HAP-1 (cell line): ENCODE results near the gene METTL15.
"Not testable (repeated sequence)": the region's sequence is repeated elsewhere in the genome, so short reads cannot be mapped to it uniquely, and the experiment has no call there.

ENCODE experiments used
- DNase-seq, 2 experiments: peaks; one replicate each; pipeline ENCODE4 v3.0.0-alpha.2; 2016 to 2020; ENCODE audit warnings: low spot score in 2 of 2
- H3K27me3 ChIP-seq: fragments of 250-450 bp; sonication (Bioruptor Pico); 2 replicates; pipeline ENCODE4 v1.5.1; 2020; ENCODE audit warnings: low read depth, mild to moderate bottlenecking, moderate library complexity
- H3K36me3 ChIP-seq: fragments of 250-450 bp; sonication (Bioruptor Pico); replicated peaks from 2 replicates; pipeline ENCODE4 v1.5.1; 2020; ENCODE audit warnings: mild to moderate bottlenecking
- H3K4me1 ChIP-seq: fragments of 250-450 bp; sonication (Bioruptor Pico); 2 replicates; pipeline ENCODE4 v1.5.1; 2020; ENCODE audit warnings: mild to moderate bottlenecking
- H3K4me3 ChIP-seq: fragments of 250-450 bp; sonication (Bioruptor Pico); 2 replicates; pipeline ENCODE4 v1.5.1; 2020; ENCODE audit warnings: mild to moderate bottlenecking, moderate library complexity
- H3K9me3 ChIP-seq: fragments of 250-450 bp; sonication (Bioruptor Pico); 2 replicates; pipeline ENCODE4 v1.5.1; 2020; ENCODE audit warnings: mild to moderate bottlenecking, moderate library complexity
- in situ Hi-C: fragments of 300-500 bp; cut with MboI; formaldehyde crosslinking; loops from 3 replicates; pipeline ENCODE4 v1.14.3; 2020; ENCODE audit warnings: low sequenced_read_pairs, inconsistent platforms, mixed read lengths

Gene METTL15

DNA sequence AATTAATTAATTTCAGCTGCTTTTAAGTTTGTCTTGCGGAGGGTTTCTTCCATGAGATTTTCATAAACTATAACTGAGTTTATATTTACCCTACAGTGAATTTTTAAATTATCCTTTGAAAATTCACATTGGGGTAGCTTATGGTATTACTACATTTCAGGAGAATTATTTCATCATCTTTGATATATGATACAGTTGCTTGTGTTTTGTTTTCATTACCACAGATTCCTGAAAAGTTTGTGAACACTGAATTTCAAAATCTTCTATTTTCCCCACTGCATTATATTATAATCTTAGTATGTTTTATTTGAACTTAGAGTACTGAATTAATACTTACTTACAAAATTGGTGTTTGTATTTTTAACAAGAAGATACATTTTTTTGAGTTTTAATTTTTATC is 24.4 kb downstream of the METTL15 start:
- in situ Hi-C loops = no loop called here
- no peaks in the 10 kb centered on the region for H3K27me3 ChIP-seq
- DNase-seq = no peak
- no peak overlapping the region for H3K4me3 ChIP-seq
- no peaks in the 10 kb centered on the region for H3K4me1 ChIP-seq
- H3K9me3 ChIP-seq = no peaks in the 10 kb centered on the region
- H3K36me3 ChIP-seq = no peaks in the 10 kb centered on the region; the same call in 1 of the 2 replicates

DNA sequence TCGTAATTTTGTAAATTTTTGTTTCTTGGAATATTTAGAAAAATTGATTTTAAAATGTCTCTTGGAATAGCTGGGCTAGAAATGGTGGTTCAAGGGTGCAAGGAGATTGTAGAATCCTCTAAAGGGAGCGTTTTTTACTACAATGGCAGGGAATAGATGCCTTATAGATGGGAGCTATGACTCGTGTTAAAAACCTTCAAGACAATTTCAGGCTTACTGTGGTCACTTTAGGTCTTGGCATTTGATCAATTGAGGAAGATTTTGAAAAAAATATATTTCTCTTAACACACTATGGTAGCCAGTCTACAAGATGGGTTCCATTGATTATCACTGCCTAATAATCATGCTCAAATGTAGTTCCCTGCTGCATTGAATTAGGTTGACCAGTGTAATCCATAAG is 25.0 kb downstream of the METTL15 start:
- Histone ChIP-seq H3K4me3 (no peak overlapping the region), H3K36me3 (no peaks in the 10 kb centered on the region; the same call in 1 of the 2 replicates), H3K9me3 (0 out of 2 replicates have a peak, but pooled peaks cover 2% of the 10 kb centered on the region), H3K4me1 (no peaks in the 10 kb centered on the region), H3K27me3 (no peaks in the 10 kb centered on the region)
- in situ Hi-C loops = no loop called here
- no peak for DNase-seq

DNA sequence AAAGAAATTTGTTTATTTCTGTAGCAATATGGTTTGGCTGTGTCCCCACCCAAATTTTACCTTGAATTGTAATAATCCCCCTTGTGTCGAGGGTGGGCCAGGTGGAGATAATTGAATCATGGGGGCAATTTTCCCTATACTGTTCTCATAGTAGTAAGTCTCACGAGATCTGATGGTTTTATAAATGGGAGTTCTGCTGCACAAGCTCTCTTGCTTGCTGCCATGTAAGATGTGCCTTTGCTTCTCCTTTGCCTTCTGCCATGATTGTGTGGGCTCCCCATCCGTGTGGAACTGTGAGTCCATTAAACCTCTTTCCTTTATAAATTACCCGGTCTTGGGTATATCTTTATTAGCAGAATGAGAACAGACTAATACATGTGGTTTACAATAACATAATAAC is 28.0 kb downstream of the METTL15 start:
- in situ Hi-C loops, H3K36me3 ChIP-seq: not testable (repeated sequence)
- H3K9me3 ChIP-seq = peaks cover 12% of the 10 kb centered on the region; the same call in 1 of the 2 replicates

DNA sequence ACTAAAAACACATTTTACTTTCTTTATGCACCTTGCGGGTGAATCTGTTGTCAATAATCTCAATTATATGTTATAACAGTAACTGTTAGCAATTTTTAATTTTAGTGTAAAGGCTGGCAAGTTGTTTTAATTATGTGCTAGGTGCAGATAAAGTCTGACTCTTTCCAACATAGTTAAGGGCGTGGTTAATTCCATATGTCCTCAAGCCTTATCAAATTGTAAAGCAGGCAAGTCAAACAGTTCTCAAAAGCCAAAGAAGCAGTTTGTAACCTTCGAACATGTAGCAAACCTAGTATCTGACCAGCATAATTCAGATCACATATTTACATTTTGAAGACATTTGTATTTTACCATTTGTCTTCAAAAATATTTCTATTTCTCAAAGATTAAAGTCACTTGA is 29.2 kb downstream of the METTL15 start:
- no peak for DNase-seq
- Histone ChIP-seq H3K4me3 (no peak overlapping the region), H3K9me3 (peaks cover 12% of the 10 kb centered on the region; the same call in 1 of the 2 replicates), H3K36me3 (no peaks in the 10 kb centered on the region; the same call in 1 of the 2 replicates), H3K4me1 (peaks cover 13% of the 10 kb centered on the region), H3K27me3 (no peaks in the 10 kb centered on the region)
- in situ Hi-C loops = no loop called here

More for the DNA sequence above, 28.0 kb downstream of the METTL15 start:
- peaks cover 13% of the 10 kb centered on the region for H3K4me1 ChIP-seq
- H3K4me3 ChIP-seq, H3K27me3 ChIP-seq, DNase-seq: not testable (repeated sequence)

DNA sequence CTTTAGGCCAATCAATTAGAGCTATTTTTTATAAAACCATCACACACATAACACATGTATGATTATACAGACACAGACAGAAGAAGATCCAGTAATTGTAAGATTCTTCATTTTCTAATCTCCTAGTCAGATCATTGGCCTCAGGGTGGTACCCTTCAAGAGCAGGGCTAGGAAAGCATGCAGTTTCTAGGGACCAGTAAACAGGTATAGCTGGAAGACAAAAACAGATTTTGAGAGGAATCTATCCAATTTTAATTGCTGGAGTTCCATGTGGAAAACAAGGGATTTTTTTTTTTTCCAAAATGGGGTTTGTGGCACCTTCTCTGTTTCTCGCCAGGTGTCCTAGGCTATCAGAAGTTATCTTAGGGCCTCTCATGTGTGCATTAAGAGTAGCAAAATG is 29.6 kb downstream of the METTL15 start:
- no peak for DNase-seq
- Histone ChIP-seq H3K9me3 (peaks cover 12% of the 10 kb centered on the region; the same call in 1 of the 2 replicates), H3K27me3 (no peaks in the 10 kb centered on the region), H3K36me3 (no peaks in the 10 kb centered on the region; the same call in 1 of the 2 replicates), H3K4me1 (peaks cover 13% of the 10 kb centered on the region), H3K4me3 (no peak overlapping the region)
- in situ Hi-C loops = no loop called here

DNA sequence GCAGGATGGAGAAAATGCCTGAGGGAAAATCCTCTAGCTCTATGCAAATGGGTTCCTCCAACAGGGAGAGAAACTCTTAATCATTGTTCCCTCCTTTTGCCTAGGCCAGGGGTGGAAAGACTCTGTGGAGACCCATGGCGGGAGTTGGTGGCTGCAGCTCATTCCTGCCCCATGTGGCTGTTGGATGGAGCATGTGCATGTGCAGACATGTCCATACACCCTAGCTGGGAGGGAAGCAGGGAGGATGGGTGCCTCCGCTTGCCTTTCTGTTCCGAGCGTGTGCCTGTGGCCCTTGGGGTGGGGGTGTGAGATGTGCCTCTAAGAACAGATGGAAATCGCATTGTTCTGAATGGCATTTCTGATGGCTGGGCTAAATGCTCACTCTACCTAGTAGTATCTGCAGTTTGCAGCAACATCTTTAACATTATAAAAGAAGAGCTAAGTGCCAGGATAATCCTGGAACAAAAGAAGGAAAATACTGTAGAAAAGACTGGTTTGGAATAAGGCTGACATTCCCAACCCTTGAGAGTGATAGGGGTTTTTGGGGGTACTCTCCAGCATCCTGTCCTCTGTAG is 31.7 kb downstream of the METTL15 start:
- Histone ChIP-seq H3K9me3 (peaks cover 12% of the 10 kb centered on the region; the same call in 1 of the 2 replicates), H3K4me1 (peaks cover 13% of the 10 kb centered on the region), H3K27me3 (no peaks in the 10 kb centered on the region), H3K4me3 (no peak overlapping the region), H3K36me3 (no peaks in the 10 kb centered on the region; the same call in 1 of the 2 replicates)
- in situ Hi-C loops = no loop called here
- DNase-seq = peak; percentile 82 to 85

DNA sequence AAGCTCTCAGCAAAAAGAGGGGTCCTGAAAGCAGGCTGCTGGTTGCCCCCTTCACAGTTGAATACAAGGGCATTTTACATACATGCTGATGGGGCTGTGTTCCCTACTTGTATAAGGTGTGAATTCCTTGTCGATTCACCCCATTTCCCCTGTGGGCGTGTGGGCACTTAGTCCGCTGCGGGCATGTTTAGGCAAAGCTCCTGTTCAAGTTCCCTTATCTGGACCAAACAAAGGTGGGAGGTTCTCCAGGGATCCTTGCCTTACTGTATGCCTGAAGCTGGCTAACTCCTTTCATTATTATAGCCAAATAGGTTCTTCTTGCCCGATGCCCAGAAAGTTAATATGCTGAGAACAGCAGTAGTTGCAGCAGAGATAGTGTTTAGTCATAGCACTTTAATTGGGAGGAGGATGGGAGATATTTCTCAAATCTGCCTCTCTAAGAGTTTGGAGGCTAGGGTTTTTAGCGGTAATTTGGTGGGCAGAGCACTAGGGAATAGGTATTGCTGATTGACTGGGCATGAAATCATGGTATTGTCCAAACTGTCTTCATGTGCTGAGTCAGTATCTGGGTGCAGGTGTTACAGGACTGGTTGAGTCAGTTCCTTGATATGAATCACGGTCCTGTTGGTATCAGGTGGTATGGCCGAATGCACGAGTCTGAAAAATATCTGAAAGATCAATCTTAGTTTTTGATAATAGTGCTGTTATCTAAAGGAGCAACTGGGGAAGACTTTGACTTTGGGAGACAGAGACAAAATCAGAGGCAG is 32.7 kb downstream of the METTL15 start:
- no peak overlapping the region for H3K4me3 ChIP-seq
- no peaks in the 10 kb centered on the region for H3K27me3 ChIP-seq
- peaks cover 13% of the 10 kb centered on the region for H3K4me1 ChIP-seq
- H3K9me3 ChIP-seq = peaks cover 12% of the 10 kb centered on the region; the same call in 1 of the 2 replicates
- in situ Hi-C loops = no loop called here
- no peaks in the 10 kb centered on the region; the same call in 1 of the 2 replicates for H3K36me3 ChIP-seq
- DNase-seq = no peak

DNA sequence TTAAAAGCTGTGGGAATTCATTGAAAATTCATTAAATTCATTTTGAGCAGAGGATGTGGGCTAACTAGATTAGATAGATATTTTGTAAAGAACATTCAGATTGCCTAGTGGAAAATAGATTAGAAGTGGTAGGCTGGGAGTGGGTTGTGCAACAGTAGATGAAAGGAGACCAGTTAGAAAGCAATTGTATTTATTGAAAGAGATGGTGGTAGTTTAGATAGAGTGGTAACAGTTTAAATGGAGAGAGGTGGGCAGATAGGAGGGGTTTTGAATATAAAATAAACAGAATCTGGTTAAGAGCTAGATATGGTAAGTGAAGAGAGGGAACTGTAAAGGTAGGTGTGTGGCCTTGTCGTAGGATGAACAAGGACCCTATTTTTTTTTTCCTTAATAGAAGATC is 34.5 kb downstream of the METTL15 start:
- Histone ChIP-seq H3K4me3 (no peak overlapping the region), H3K4me1 (peaks cover 13% of the 10 kb centered on the region), H3K36me3 (no peaks in the 10 kb centered on the region), H3K9me3 (peaks cover 12% of the 10 kb centered on the region; the same call in 1 of the 2 replicates), H3K27me3 (no peaks in the 10 kb centered on the region)
- in situ Hi-C loops = no loop called here
- DNase-seq = no peak

DNA sequence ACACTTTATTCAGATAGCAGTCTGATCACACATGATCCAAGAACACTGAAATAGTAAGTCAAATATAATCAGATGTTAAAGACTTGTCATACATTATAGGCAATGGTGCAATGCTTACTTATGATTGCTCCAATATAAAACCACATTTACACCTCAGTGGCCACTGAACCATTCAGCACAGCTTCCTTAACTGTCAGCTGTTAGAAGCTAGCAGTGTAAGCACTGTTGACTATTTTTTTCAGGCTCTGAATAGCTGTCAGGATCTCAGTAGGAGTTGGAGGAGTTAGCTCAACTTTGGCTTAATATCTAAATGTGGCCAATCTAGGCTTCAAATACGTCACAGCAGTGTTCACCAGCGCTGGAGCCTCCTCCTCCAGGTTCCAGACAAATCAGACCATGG is 36.6 kb downstream of the METTL15 start:
- peaks cover 5% of the 10 kb centered on the region for H3K4me1 ChIP-seq
- DNase-seq = no peak
- no peaks in the 10 kb centered on the region for H3K27me3 ChIP-seq
- peaks cover 8% of the 10 kb centered on the region; the same call in 1 of the 2 replicates for H3K9me3 ChIP-seq
- no peaks in the 10 kb centered on the region for H3K36me3 ChIP-seq
- in situ Hi-C loops = no loop called here
- H3K4me3 ChIP-seq = no peak overlapping the region

DNA sequence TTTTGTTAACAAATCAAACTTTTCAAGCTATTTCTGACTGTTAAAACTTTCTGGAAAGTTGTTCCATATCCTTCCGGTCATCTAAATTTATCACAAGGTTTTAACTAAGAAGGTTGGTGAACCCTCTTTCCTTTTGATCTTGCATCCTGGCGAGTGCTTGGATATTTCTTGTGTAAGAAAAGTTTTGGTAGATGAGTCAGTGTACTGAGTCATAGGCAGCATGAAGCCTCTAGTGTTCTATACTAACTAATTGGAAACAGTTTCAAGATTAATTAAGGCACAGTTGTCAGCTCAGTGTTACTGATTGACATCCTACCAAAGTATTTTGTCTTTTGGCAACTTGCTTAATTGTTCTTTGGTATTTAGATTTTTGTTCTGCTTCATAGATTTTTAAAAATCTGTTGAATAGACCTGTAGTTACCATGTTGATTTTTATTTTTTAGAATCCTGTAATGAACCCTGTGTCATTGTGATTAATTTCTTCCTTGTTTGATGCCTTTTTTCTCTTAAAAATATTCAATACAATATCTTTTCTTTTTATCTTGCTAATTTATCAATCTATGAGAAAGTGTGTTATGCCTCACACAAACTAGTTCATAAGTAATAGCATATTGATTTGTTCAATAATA is 38.0 kb downstream of the METTL15 start:
- Histone ChIP-seq H3K27me3 (no peaks in the 10 kb centered on the region), H3K36me3 (no peaks in the 10 kb centered on the region), H3K4me1 (no peaks in the 10 kb centered on the region), H3K9me3 (no peaks in the 10 kb centered on the region), H3K4me3 (no peak overlapping the region)
- in situ Hi-C loops = no loop called here
- no peak for DNase-seq

DNA sequence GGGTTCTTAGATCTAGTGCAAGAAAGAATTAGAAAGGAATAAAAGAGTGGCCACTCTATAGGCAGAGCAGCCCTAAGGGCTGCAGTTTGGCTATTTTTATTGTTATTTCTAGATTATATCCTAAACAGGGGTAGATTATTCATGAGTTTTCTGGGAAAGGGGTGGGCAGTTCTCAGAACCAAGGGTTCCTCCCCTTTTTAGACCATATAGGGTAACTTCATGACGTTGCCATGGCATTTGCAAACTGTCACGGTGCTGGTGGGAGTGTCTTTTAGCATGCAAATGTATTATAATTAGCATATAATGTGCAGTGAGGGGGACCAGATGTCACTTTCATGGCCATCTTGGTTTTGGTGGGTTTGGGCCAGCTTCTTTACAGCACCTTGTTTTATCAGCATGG is 44.6 kb downstream of the METTL15 start:
- in situ Hi-C loops = no loop called here
- Histone ChIP-seq H3K9me3 (no peaks in the 10 kb centered on the region), H3K4me3 (no peak overlapping the region), H3K36me3 (no peaks in the 10 kb centered on the region; the same call in 1 of the 2 replicates), H3K27me3 (no peaks in the 10 kb centered on the region), H3K4me1 (peaks cover 19% of the 10 kb centered on the region)
- DNase-seq = no peak

DNA sequence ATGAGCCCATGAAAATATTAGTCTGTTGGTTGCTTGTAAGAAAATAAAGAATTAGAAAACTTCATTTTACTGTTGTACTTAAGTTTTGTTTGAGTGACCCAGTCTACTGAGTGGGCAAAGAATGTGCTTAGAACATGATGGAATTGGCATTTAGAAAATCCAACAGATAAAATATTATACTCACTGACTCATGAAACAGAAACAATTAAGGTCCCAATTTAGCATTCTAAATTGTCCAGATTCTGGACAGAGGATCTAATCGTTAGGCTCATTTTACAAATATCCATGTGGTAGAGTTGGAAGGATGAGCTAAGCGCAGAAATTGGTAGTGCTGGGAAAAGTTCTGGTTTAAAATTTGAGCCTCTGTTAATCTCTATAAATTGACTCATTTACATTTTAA is 45.4 kb downstream of the METTL15 start:
- Histone ChIP-seq H3K4me1 (peaks cover 19% of the 10 kb centered on the region), H3K36me3 (no peaks in the 10 kb centered on the region; the same call in 1 of the 2 replicates), H3K4me3 (no peak overlapping the region), H3K27me3 (no peaks in the 10 kb centered on the region), H3K9me3 (no peaks in the 10 kb centered on the region)
- in situ Hi-C loops = no loop called here
- no peak for DNase-seq

DNA sequence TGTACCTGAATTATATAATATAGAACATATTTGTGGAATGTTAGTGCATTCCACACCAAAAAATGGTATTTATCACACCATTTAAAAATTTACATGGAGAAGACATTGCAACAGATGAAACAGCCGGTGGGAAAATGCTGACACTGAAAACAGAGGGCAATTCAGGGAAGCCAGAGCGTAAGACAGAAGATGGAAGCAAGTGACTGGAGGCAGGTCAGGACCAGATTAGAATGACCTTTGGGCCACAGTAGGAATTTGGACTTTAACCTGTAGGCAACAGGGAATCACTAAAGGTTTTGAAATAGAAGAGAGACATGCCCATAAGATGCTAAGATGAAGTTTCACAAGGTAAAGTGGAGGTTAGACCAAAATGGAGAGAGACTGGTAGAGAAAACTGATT is 60.5 kb downstream of the METTL15 start:
- H3K36me3 ChIP-seq = no peaks in the 10 kb centered on the region

DNA sequence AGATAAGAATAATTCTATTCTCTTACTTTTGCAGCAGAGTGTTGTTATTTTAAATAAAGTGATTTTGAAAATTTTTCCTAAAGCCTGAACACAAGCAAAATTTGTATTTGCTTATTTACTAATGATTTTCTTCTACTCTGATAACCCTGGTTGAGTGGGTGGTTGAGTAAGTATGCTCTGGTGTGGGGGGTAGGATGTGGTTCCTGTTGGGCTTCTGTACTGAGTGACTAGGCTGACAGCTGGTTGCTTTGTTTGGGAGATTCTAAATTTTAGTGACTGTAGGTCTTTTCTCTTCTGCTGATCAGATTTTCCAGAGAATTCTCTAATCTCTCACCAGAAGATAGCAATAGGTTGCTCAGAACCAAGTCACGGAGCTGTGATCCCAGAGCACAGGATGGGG is 61.6 kb downstream of the METTL15 start:
- H3K9me3 ChIP-seq = no peaks in the 10 kb centered on the region
- H3K27me3 ChIP-seq = no peaks in the 10 kb centered on the region
- no peaks in the 10 kb centered on the region for H3K4me1 ChIP-seq
- in situ Hi-C loops = no loop called here
- H3K36me3 ChIP-seq = no peaks in the 10 kb centered on the region
- no peak for DNase-seq
- no peak overlapping the region for H3K4me3 ChIP-seq

More for the DNA sequence above, 60.5 kb downstream of the METTL15 start:
- in situ Hi-C loops = no loop called here
- no peaks in the 10 kb centered on the region for H3K9me3 ChIP-seq
- H3K4me3 ChIP-seq = no peak overlapping the region
- no peaks in the 10 kb centered on the region for H3K27me3 ChIP-seq
- H3K4me1 ChIP-seq = no peaks in the 10 kb centered on the region
- no peak for DNase-seq
